Right forelimb (tissue), 1 donor: Measurements from ENCODE around the gene ZKSCAN3.
A peak's percentile ranks its signal among the peaks of the same experiment; 100 is the strongest.
"Not testable (repeated sequence)": the region's sequence is repeated elsewhere in the genome, so short reads cannot be mapped to it uniquely, and the experiment has no call there.

ENCODE experiments used
- DNase-seq: peaks from one replicate; pipeline ENCODE4 v3.0.0-alpha.2; 2018

The ZKSCAN3 gene

DNA sequence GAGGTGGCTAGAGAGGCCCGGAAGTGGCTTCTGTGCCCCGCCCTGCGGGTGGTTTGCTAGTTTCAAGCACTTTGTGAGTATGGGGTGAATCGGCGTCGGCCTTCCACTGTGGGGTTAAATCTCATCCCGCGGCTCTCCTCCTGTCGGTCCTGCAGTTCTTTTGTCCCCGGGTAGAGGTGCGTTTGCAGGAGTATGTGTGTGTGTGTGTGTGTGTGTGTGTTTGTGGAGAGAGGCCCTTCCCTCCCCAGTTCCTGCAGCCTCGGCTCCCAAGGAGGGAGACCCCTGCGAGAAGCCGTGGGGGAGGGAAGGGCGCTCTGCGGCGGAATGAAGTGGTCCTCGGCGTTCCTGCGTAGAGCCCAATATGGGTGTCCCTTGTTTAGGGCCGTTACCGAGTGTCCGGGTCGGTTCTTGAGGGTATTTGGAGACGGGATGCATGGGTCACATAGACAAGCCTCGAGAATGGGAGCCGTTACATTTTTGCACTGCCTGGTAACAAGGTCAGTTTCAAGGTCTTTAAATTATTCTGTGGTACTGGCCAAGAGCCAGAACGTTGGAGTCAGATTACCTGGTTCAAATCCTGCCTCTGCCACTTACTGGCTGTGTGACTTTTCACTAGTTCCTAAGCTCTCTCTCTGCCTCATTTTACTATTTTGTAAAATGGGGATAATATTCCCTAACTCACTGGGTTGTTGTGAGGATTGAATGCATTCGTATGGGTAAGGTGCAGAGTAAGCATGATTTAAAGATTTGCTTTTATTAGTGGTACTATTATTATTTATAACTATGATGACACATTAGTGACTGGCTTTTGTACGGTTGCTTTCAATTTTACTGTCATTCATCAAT lies at the start of gene ZKSCAN3:
Gene ZKSCAN3, plus strand, starts transcription at position 56 of the 846 bp plus-strand sequence. CDS start 9,640 bp downstream, outside the sequence.
- DNase-seq, result peak; percentile 86

GRCh38 chr6:28303570-28303969 lies 46.2 kb upstream of the ZKSCAN3 start:
- no peak for DNase-seq

DNA sequence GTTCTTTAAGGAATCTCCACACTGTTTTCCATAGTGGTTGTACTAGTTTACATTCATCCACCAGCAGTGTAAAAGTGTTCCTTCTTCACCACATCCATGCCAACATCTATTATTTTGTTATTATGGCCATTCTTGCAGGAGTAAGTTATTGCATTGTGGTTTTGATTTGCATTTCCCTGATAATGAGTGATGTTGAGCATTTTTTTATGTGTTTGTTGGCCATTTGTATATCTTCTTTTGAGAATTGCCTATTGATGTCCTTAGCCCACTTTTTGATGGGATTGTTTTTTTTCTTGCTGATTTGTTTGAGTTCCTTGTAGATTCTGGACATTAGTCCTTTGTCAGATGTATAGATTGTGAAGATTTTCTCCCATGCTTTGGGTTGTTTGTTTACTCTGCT lies 43.4 kb upstream of the ZKSCAN3 start:
- DNase-seq, result not testable (repeated sequence)

DNA sequence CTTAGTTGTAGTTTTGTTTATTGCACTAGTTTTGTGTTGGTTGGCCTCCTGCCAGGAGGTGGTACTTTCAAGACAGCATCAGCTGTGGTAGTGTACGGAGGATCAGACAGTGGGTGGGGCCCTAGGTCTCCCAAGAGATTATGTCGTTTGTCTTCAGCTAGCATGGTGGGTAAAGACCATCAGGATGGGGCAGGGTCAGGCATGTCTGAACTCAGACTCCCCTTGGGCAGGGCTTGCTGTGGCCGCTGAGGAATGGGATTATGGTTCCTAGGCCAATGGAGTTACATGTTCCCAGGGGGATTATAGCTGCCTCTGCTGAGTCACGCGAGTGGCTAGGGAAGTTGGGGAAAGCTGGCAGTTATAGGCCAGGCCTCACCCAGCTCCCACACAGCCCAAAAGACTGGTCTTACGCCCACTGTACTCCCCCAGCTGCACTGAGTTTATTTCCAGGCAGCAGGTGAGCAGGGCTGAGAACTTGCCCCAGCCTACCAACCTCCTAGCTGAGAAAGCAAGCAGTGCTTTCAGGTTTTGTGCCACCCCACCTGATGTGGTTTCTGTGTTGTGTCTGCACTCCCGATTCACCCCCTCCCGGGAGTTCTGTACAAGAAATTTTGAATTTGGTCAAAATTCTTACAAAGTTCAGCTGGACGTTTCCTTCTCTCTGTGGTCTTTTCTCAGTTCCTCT lies 38.5 kb upstream of the ZKSCAN3 start:
- no peak for DNase-seq

DNA sequence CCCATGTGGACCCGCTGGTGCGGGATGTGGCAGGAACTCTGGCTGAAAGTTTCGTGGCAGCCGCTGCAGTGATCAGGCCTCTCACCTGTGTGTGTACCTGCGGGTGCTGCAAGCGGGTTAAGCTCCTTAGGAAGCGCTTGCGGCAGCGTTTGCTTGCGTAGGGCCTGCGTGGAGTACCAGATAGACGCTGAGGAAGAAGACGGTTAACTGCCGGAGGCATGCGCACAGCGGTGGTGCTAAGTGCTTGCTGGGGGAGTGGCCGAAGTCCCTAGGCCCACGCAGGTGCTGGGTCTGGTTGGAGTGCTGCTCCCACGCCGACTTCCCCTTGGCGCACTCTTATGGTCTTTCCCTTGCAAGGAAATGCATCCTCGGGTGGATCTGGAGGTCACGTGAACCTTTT lies 36.8 kb upstream of the ZKSCAN3 start:
- no peak for DNase-seq

- DNase-seq, result no peak
Observed at GRCh38 chr6:28315628-28316027, 34.1 kb upstream of the ZKSCAN3 start.

GRCh38 chr6:28317866-28318265 lies 31.9 kb upstream of the ZKSCAN3 start:
- DNase-seq, result not testable (repeated sequence)

DNA sequence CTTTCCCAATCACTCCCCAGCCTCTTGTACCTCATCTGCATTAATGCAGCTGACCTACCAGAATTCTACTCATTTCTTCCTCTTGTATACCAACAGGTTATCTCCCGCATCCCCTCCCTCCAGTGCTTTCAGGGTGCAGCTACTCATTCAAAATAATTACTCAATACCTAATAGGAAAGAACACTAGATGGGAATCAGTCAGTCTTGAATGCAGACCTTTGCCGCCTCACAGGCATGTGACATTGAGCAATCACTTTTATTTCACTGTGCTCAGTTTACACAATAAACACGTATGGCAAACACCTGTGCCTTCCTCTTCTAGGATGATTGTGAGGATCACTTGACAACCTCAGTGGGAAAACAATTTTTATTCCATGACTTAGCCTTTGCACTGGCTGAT lies 27.1 kb upstream of the ZKSCAN3 start:
- DNase-seq, result no peak

DNA sequence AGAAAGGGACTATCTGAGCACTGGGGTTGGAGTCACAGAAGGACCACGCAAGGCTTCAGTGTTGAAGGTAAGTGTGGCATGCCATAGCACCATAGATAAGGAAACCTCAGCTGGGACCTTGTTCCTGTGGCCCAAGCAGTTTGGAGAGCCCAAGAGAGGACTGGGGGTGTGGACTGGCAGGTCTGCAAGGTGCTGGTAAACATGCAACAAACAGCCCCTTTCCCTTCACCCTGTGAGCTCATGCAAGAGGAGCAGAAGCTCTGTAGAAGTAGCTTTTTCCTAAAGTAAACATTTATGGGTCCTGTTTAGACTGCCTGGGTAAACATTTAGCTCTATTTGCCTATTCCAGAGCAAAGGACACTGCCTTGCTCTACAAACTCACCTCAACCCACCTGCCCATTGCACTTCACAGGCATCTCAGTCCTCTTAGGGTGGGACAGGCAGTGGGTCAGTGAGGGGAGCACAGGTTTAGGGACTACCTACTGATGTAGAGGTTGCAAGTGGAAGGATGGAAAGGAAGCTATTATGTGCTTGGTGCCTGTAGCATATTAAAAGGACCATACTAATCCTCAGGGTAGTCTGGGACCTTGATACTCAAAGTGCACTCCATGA lies 25.8 kb upstream of the ZKSCAN3 start:
- no peak for DNase-seq

GRCh38 chr6:28326371-28326948 lies 23.3 kb upstream of the ZKSCAN3 start:
- no peak for DNase-seq

DNA sequence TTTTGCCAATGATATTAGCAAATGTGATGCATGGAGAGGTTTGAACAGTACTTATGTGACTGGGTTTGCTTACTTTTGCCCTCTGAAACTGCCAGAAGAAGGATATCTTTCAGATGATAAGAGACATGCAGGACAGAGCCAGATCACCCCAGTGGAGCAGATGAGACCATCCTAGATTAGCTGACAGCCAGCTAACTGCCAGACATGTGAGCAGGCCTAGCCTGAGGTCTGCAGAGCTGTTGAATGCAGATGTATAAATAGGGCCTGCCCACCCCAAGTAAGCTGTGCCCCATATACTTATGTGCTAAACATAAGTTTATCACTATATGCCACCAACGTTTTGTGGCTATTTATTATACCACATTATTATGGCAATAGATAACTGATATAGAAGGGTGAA lies 19.7 kb upstream of the ZKSCAN3 start:
- no peak for DNase-seq

DNA sequence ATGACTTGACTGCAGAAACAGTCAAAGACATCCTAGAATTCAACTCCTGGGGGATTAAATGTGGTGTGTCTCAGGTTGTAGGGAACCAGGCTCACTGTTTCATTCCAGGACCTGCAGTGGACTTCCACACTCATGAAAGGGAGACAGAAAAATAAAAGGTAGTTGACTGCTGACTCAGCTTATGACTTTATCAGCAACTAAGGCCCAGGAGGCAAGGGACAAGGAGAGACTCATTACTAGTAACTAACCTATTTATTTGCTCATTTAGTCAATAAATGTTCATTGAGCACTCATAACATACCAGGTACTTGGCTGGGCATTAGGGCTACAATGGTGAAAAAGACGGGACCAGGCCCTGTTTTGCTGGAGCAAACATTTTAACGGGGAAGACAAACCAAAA lies 16.7 kb upstream of the ZKSCAN3 start:
- DNase-seq, result no peak

- no peak for DNase-seq
Observed at GRCh38 chr6:28333599-28334018, 16.1 kb upstream of the ZKSCAN3 start.

DNA sequence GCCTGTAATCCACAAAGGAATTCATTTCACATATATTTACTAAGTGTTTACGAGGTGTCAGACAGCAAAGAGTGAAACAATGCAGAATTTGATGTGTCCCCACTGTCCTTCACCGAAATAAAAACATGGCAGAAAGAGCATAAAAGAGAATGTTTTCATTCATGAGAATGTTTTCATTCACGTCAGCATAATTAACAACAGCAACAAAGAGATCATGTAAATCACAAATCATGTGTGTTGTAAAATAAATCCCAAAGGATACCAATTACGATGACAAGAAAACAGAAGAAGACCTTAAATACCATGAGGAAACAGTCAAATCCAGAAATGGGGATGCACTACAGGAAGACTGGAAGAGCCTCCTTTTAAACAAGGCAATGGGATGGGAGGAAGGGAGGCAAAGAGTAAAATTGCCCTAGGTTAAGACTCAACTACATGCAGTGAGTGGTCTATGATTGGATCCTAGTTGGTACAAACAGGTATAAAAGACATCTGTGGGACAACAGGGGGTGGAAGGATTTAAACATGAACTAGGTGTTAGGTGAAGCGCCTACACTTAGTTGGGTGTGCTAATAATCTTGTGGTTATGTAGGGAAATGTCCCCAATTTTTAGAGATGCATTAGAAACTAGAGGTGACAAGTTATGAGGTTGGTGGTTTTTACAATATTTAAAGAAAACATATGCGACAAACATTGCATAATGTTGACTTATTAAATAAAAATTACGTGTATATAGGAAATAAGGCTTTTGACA lies 15.3 kb upstream of the ZKSCAN3 start:
- DNase-seq, result no peak

DNA sequence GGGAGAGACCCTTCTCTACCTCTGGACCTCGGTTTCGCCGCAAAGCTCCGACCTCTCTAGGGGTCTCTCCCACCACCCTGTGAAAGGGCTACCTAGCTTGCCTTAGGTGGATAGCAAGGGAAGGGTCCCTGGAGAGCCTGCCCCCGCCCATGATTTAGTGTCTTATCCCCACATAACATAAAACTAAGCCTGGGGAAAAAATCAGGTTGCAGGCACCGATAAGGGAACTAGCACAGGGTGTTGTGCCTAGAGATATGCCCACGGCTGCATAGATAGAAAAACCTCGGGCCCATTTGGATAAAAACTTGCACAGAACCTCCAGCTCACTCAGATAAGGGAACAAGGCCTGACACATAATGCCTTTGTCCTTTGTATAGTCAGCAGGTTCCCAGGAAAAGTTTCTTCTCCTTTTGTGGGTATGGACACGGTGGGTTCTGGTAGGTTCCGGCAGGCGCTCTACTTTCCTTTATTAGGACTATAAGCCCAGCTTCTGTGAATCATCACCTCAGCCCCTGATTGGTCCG lies 14.6 kb upstream of the ZKSCAN3 start:
- DNase-seq, result no peak

GRCh38 chr6:28335564-28336283 lies 14.0 kb upstream of the ZKSCAN3 start, which contains the start of gene ZSCAN31:
Gene ZSCAN31, minus strand, starts transcription at chr6:28336148. Its CDS starts 6,465 bp downstream, at chr6:28329683.
- peak; percentile 92 for DNase-seq

- DNase-seq, result no peak
Observed at GRCh38 chr6:28336284-28337120, 13.2 kb upstream of the ZKSCAN3 start.

- no peak for DNase-seq
Observed at GRCh38 chr6:28337121-28337520, 12.6 kb upstream of the ZKSCAN3 start.

DNA sequence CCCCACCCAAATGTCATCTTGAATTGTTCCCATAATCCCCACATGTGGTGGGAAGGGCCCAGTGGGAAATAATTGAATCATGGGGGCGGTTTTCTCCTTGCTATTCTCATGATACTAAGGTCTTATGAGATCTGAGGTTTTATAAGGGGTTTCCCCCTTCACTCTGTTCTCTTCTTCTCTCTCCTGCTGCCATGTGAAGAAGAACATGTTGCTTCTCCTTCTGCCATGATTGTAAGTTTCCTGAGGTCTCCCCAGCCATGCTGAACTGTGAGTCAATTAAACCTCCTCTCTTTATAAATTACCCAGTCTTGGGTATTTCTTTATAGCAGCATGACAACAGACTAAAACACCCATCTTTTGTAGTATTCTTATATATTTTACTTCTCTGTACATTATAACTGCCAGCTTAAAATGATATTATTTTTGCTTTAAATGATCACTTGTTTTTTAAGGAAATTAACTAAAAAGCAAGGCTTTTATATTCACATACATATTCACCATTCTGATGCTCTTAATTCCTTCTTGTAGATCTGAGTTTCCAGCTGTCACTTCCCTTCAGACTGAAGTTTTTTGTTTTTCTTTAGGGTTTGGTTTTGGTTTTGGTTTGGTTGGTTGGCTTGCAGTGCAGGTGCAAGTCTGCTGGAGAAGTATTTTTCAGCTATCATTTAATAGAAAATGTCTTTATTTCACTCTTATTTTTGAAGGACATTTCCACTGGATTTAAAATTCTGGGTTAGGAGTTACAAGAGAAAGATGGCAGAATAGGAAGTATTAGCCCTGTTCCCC lies 9.2 kb upstream of the ZKSCAN3 start:
- no peak for DNase-seq
